ENCODE measurements around the gene ZNF678.

ZNF678 gene

DNA sequence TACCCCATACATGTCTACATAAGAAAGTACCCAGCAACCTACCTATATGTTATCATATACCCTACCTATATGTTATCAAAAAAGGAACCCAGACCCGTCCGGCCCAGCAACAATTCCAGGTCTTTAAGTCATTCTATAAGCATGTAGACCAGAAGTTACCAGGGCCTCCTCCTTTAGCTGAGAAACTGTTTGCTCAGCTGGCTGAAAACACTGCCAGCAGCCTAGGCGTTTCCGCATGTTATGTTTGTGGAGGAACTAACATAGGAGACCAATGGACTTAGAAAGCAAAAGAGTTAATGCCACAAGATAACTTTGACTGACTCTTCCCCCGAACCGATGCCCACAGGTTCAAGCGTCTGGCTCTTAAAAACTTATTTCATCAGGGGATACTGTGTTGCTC, 7.1 kb upstream of the ZNF678 start:
- no peak for DNase-seq (ENCODE audit: extremely low read depth, low read depth)
- TF ChIP-seq, protein P1, sequence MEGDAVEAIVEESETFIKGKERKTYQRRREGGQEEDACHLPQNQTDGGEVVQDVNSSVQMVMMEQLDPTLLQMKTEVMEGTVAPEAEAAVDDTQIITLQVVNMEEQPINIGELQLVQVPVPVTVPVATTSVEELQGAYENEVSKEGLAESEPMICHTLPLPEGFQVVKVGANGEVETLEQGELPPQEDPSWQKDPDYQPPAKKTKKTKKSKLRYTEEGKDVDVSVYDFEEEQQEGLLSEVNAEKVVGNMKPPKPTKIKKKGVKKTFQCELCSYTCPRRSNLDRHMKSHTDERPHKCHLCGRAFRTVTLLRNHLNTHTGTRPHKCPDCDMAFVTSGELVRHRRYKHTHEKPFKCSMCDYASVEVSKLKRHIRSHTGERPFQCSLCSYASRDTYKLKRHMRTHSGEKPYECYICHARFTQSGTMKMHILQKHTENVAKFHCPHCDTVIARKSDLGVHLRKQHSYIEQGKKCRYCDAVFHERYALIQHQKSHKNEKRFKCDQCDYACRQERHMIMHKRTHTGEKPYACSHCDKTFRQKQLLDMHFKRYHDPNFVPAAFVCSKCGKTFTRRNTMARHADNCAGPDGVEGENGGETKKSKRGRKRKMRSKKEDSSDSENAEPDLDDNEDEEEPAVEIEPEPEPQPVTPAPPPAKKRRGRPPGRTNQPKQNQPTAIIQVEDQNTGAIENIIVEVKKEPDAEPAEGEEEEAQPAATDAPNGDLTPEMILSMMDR (IDR thresholded peaks at IDR 0.05; ENCODE audit: low read depth, low read length) = no peak

DNA sequence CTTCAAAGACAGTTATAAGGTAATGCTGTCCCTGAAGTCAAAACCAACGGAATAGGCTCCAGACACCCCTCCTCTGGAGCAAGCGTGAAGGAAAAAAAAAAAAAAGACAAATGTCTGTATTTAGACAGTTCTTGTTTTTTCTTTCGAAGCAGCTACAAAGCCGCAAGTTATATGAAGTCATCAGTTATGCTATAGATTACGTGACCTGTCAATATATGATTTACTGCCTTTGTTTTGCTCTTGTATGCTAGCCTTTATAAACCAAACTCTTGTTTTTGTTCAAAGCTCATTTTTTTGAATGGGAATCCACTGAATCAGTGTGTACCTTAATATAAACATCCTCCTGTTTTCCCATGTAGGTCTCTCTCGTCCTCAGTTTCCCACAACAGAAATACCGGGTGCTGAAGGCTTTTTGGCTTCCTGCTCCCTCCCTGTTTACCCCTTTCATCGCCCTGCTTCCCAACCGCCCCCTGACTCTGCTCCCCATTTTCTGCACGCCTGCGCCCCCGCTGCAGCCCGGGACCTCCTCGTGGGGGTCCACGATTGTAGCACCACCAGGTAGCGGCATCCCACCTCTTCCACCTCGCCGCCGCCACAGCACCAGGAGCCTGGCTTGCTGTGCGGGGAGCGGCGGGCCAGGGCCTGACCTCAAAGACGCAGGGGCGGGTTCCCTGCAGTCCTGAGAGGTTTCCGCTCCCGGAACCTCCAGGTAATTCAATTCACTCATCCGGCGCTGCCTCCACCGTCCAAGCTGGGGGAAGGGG, 5.2 kb upstream of the ZNF678 start:
- TF ChIP-seq, protein P1 (IDR thresholded peaks at IDR 0.05; ENCODE audit: low read depth, low read length) = no peak

DNA sequence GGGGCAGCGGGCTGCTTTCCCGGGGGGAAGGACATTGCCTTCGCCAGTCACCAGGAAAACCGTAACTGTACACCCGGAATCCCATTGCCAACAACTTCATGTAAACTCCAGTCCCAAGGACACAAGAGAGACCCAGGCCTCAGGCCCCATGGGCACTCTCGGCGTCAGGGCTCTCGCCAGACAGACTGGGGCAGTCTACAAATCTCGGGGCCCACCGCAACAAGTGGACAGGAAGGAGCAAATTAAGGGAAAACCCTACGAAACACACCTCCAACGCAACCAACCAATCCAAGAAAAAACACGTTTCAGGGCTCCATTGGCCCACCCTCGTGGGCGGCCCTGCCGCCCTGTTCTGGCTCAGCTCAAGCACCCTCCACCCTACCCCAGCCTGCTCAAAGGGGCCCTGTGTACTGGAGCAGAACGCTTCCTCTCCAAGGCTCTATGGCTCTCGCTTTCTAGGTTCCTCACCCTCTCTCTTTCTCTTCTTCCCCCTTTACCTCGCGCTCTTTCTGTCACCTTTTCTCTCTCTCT, 4.6 kb upstream of the ZNF678 start:
- DNase-seq (ENCODE audit: extremely low read depth, low read depth) = no peak
- TF ChIP-seq, protein P1 (IDR thresholded peaks at IDR 0.05; ENCODE audit: low read depth, low read length) = no peak

More for the DNA sequence above, 5.2 kb upstream of the ZNF678 start:
- no peak for DNase-seq (ENCODE audit: extremely low read depth, low read depth)

DNA sequence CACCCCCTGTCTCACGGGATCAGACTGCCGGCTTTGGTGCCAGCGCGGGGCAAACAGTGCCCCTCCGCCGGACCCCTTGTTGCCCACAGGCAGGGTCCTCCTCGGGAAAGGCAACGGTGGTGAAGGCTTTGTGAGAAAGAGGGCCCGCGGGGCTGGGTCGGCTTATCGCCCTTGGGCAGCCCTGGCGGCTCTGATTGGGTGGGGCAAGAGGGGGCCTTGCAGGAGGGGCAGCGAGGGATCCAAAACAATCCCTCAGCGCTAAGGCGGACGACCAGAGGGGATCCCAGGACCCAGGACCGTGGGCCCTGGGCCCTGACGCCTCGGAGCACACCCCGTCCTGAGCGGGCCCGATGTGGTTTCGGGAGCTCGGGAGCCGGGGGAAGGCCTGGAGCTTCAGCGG, 3.9 kb upstream of the ZNF678 start:
- TF ChIP-seq, protein P1 (IDR thresholded peaks at IDR 0.05; ENCODE audit: low read depth, low read length) = no peak
- no peak for DNase-seq (ENCODE audit: extremely low read depth, low read depth)

GRCh38 chr1:227559926-227560325, 3.4 kb upstream of the ZNF678 start:
- no peak for DNase-seq (ENCODE audit: extremely low read depth, low read depth)
- TF ChIP-seq, protein P1 (IDR thresholded peaks at IDR 0.05; ENCODE audit: low read depth, low read length) = no peak

DNA sequence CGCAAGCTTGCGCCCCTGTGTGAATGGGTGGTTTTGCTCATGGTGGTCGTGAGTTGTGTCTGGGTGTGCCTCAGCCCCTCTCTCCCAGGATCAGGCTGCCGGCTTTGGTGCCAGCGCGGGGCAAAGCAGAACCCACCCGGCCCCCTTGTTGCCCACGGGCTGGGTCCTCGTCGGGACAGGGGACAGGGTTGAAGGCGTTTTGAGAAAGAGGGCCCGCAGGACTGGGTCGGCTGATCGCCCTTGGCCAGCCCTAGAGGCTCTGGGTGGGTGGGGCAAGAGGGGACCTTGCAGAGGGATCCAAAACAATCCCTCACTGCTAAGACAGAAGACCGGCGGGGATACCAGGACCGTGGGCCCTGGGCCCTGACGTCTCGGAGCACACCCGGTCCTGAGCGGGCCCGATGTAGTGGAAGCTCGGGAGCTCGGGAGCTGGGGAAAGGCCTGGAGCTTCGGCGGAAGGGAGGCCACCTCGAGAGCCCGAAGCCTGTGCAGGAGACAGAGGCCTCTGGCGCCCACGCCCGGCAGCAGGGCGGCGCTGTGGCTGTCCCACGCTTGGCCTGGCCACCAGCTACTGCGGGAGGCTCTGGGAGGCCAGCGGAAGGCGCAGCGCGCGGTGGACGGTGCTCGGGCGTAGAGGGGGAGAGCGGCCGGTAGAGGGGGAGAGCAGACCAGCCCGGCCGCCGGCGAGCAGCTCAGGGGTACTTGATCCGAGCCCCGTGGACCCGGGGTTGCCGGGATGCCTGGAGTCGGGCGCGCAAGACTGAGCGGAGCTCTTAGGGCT, 2.8 kb upstream of the ZNF678 start:
- TF ChIP-seq, protein P1 (IDR thresholded peaks at IDR 0.05; ENCODE audit: low read depth, low read length) = no peak
- no peak for DNase-seq (ENCODE audit: extremely low read depth, low read depth)

Data from AG09319 (cell line).